Immature natural killer cell (primary cell): ENCODE results near the gene IFNGR1. TPM values are rescaled to one million over a fixed set of nuclear protein-coding genes. Genes with fewer than 3 reads are reported as not detected.

Experiments
- DNase-seq, 3 donors: peaks; one replicate each; pipeline ENCODE4 v3.0.0; 2022; ENCODE audit warnings: mixed read lengths in 1 of 3
- H3K27ac Mint-ChIP-seq, 6 donors: one replicate each; pipeline ENCODE4 v1.8.0; 2020; ENCODE audit warnings: mixed read lengths in 6 of 6, mild to moderate bottlenecking in 5 of 6, inconsistent platforms in 4 of 6, moderate library complexity in 3 of 6
- H3K27me3 Mint-ChIP-seq, 3 donors: one replicate each; pipeline ENCODE4 v1.8.0; 2020 to 2021; ENCODE audit warnings: low read depth in 3 of 3, mild to moderate bottlenecking in 3 of 3, mixed read lengths in 3 of 3, moderate library complexity in 3 of 3, inconsistent platforms in 1 of 3
- H3K36me3 Mint-ChIP-seq, 3 donors: one replicate each; pipeline ENCODE4 v1.8.0; 2020; ENCODE audit warnings: mixed read lengths in 3 of 3, inconsistent platforms in 2 of 3, mild to moderate bottlenecking in 2 of 3
- H3K4me1 Mint-ChIP-seq, 2 donors: one replicate each; pipeline ENCODE4 v1.8.0; 2020; ENCODE audit warnings: inconsistent platforms in 2 of 2, mild to moderate bottlenecking in 2 of 2, mixed read lengths in 2 of 2, moderate library complexity in 1 of 2
- H3K4me3 Mint-ChIP-seq, 5 donors: one replicate each; pipeline ENCODE4 v1.8.0; 2020; ENCODE audit warnings: mild to moderate bottlenecking in 5 of 5, mixed read lengths in 5 of 5, inconsistent platforms in 3 of 5, moderate library complexity in 3 of 5
- H3K9me3 Mint-ChIP-seq, 6 donors: one replicate each; pipeline ENCODE4 v1.8.0; 2020; ENCODE audit warnings: mild to moderate bottlenecking in 6 of 6, mixed read lengths in 6 of 6, inconsistent platforms in 4 of 6, moderate library complexity in 3 of 6
- polyA plus RNA-seq, 3 donors: library from polyadenylated mRNA; unstranded; fragments of 300-500 nt; fragmentation: Illumina TruSeq; gene quantifications; one replicate each; pipeline ENCODE4 v1.2.3, GENCODE V29; 2021

The IFNGR1 gene
- polyA plus RNA-seq, 3 donors from 2014 or later, result 70.4 to 79.3 (median 70.4) TPM

DNA sequence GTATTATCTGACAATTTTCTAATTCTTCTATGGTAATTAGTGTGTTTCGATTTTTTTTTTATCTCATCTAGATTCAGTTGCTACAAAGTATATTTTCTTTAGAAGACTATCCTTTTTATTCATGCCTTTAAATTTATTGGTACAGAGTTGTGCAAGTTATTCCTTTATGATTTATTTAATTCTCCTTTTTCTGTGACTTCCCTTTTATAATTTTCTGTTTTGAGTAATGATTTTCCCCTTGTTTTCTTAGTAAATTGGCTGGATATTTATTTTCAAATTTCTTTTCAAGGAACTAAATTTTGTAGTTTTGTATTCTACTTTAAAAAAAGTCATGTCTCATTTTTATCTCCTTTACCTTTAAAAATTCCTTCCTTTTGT is 43.3 kb downstream of the IFNGR1 start:
- peaks cover 0 to 10% (median 6%) of the 10 kb centered on the region in 6 donors for H3K9me3 Mint-ChIP-seq
- H3K4me1 Mint-ChIP-seq, result no peaks in the 10 kb centered on the region
- H3K27ac Mint-ChIP-seq, result no peak overlapping the region
- H3K36me3 Mint-ChIP-seq, result peaks cover 4 to 7% (median 5%) of the 10 kb centered on the region in 3 donors
- H3K4me3 Mint-ChIP-seq, result no peak overlapping the region
- no peak for DNase-seq
- H3K27me3 Mint-ChIP-seq, result peaks cover 0 to 4% (median 0%) of the 10 kb centered on the region in 3 donors

DNA sequence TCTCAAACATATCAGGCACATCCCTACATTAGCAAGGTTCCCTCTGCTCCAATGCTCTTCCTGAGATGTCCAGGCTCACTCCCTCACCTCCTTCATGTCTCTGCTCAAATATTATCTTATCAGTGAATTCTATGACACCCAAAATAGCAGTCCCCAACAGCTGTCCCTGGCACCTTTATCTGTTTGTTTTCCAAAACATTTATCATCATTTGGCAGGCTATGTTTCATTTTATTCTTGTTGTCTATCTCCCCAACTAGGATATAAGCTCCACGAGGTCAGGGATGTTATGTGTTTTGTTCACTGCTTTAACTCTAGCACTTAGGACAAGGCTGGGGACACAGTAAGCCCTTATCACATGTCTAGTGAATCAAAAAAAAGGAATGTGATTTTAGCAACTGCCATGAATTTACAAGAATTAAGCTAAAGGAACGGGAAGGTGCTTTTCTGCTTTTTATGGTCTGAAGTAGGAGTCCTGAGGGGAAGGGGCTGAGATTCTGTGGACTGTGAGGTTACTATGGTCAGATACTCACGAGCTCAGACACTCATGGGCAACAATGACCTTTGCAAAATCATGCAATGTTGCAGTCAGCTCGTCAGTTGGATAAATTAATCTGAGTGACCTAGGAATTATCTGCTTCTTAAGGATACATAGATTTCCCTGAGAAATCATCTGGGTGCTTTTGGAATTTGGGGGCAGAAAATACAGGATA is 43.9 kb downstream of the IFNGR1 start:
- DNase-seq, result no peak
- no peak overlapping the region for H3K27ac Mint-ChIP-seq
- H3K4me3 Mint-ChIP-seq, result no peak overlapping the region
- H3K36me3 Mint-ChIP-seq, result peaks cover 0 to 7% (median 5%) of the 10 kb centered on the region in 3 donors
- peaks cover 0 to 4% (median 0%) of the 10 kb centered on the region in 3 donors for H3K27me3 Mint-ChIP-seq
- H3K4me1 Mint-ChIP-seq, result no peaks in the 10 kb centered on the region
- peaks cover 0 to 6% (median 2%) of the 10 kb centered on the region in 6 donors for H3K9me3 Mint-ChIP-seq

DNA sequence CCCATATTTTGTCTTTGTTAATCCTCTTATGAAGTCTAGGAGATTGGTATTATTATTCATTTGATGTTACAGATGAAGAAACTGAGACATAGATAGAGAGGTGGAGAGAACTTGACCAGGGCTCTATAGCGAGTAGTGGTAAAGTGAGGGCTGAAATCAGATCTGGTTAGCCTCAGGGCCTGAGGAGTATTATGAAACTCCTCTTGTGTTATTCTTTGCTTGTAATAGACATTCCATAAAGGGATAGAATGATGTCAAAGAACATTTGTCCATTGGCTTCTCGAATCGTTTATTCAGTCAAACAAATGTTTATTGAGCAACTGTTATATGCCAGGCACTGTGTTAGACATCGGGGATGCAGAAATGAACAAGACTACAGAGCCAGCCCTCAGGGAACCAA is 45.7 kb downstream of the IFNGR1 start, which contains the start of gene IL22RA2:
Gene IL22RA2, minus strand, starts transcription at position 144 of the 400 bp plus-strand sequence. CDS start 11,895 bp downstream, outside the sequence.
- Mint-ChIP-seq H3K4me1 (no peaks in the 10 kb centered on the region), H3K36me3 (no peaks in the 10 kb centered on the region), H3K9me3 (peaks cover 0 to under 1% (median 0%) of the 10 kb centered on the region in 6 donors), H3K4me3 (no peak within 1 kb of the TSS), H3K27ac (no peak within 1 kb of the TSS), H3K27me3 (peaks cover 0 to 5% (median 4%) of the 10 kb centered on the region in 3 donors)
- DNase-seq, result no peak

DNA sequence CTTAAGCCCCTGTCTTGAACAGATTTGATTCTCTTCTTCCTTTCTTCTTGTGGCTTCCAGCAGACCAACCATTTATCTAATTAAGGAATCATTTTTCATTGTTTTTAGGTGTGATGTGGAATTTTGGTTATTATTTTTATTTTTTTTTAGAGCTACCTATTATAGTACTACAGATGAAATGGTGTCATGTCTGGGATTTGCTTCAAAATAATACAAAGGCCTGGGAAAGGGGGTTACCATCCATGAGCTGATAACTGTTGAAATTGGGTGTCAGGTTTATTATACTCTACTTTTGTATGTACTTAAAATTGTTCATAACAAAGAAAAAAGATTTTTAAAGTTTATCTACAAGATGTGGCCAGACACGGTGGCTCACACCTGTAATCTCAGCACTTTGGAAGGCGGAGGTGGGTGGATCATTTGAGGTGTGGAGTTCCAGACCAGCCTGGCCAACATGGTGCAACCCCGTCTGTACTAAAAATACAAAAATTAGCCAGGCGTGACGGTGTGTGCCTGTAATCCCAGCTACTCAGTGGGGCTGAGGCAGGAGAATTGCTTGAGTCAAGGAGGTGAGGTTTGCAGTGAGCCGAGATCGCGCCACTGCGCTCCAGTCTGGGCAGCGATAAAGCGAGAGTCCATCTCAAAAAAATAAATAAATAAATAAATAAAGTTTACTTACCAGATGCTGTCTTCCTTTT is 46.3 kb downstream of the IFNGR1 start:
- no peaks in the 10 kb centered on the region for H3K4me1 Mint-ChIP-seq
- no peaks in the 10 kb centered on the region for H3K9me3 Mint-ChIP-seq
- DNase-seq, result no peak
- no peak overlapping the region for H3K27ac Mint-ChIP-seq
- peaks cover 0 to 5% (median 4%) of the 10 kb centered on the region in 3 donors for H3K27me3 Mint-ChIP-seq
- no peaks in the 10 kb centered on the region for H3K36me3 Mint-ChIP-seq
- H3K4me3 Mint-ChIP-seq, result no peak overlapping the region

DNA sequence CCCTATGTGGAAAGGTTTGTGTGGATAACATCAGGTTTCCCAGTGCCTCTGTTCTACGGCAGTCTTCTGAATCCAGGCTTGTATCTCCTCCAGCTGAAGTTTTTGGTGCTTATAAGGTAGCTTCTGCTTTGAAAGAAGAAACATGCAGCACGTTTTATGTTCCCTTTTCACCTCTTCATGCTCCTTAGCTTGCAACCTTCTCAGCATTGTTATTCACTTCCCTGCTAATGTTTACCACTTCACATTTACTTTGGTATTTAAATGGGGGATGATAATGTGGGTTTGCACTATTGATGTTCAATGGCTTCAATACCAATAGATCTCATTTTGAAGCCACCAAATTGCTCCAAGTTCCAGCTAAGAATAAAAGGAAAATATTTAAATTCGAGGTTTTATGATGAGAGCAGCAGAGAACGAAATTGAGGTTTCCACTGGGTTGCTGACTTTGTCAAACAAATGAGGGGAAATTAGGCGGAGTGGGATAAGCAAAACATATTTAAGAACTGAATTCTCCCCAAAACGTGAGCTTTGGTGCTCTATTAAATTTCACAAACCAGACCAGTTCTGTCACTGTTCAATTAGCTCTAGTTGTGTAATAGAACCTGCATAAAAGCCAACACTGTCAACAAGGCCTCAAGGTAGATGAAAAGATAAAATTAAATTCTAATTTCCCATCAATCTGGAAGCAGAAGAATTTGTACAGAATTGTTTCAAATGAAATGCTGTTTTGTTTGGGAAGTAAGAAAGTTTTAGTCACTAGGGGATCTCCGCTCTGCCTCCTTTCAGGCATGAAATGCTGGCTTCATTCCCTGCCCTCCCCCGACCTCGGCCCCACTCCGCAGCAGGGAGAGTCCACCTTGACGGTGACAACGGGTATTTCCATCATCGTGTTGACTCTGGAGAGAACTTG is 47.1 kb downstream of the IFNGR1 start:
- peaks cover 0 to 5% (median 5%) of the 10 kb centered on the region in 3 donors for H3K27me3 Mint-ChIP-seq
- H3K4me3 Mint-ChIP-seq, result no peak overlapping the region
- DNase-seq, result no peak
- no peaks in the 10 kb centered on the region for H3K36me3 Mint-ChIP-seq
- peaks cover 0 to 1% of the 10 kb centered on the region in 2 donors for H3K4me1 Mint-ChIP-seq
- H3K9me3 Mint-ChIP-seq, result no peaks in the 10 kb centered on the region
- no peak overlapping the region for H3K27ac Mint-ChIP-seq

DNA sequence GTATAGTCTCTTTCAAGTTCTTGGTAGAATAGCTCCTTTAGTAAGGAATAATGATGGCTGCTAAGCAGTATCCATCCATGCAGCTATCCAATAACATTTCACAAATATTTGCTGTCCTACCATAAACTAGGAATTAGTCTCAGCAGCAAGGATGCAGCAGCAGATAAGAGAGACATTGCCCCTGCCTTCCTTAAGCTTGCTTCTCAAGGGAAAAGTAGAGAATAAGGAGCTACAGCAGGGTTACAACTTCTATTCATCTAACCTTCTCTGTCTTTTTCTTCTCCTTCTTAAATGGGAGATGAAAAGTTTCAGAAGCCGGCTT is 48.2 kb downstream of the IFNGR1 start:
- Mint-ChIP-seq H3K9me3 (no peaks in the 10 kb centered on the region), H3K4me1 (peaks cover 6 to 10% of the 10 kb centered on the region in 2 donors), H3K27ac (no peak overlapping the region), H3K36me3 (no peaks in the 10 kb centered on the region), H3K27me3 (peaks cover 0 to 9% (median 9%) of the 10 kb centered on the region in 3 donors), H3K4me3 (no peak overlapping the region)
- DNase-seq, result no peak

DNA sequence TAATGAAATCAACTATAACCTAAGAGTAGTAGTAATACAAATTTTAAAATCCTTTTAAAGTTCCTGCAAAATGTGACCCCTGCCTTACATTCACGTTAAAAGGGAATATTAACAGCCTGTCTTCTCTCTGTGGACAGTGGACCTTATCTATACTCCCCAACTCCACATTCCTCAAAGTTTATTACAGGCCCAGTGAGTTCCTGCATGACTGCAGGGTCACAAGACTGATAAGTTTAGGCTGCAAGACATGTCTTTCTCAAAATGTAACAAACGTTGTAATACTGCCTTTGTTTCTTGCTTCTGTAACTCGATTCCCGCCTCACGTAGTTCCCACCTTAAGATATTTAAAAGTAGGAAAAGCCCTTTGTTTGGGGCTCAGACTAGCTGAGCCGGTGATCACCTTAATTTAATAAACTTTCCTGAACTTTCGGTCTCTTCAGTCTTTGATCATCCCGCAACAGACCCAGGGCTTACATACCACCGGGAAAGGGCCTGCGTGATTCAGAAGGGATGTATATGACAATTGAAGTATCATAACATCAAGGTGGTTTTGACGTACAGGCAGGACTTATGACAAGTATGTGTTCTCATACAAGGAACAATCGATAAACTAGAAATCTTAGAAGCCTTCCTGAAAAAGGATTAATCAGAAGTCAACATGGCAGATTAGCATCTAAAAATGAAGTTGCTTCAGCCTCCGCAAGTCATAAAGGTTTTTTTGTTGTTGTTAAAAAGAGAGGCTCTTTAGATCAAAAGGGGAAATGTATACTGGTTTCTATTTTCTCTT is 48.7 kb downstream of the IFNGR1 start:
- no peak for DNase-seq
- peaks cover 11 to 16% of the 10 kb centered on the region in 2 donors for H3K4me1 Mint-ChIP-seq
- no peak overlapping the region for H3K4me3 Mint-ChIP-seq
- no peaks in the 10 kb centered on the region for H3K36me3 Mint-ChIP-seq
- no peak overlapping the region for H3K27ac Mint-ChIP-seq
- H3K9me3 Mint-ChIP-seq, result no peaks in the 10 kb centered on the region
- H3K27me3 Mint-ChIP-seq, result peaks cover under 1 to 10% (median 9%) of the 10 kb centered on the region in 3 donors

DNA sequence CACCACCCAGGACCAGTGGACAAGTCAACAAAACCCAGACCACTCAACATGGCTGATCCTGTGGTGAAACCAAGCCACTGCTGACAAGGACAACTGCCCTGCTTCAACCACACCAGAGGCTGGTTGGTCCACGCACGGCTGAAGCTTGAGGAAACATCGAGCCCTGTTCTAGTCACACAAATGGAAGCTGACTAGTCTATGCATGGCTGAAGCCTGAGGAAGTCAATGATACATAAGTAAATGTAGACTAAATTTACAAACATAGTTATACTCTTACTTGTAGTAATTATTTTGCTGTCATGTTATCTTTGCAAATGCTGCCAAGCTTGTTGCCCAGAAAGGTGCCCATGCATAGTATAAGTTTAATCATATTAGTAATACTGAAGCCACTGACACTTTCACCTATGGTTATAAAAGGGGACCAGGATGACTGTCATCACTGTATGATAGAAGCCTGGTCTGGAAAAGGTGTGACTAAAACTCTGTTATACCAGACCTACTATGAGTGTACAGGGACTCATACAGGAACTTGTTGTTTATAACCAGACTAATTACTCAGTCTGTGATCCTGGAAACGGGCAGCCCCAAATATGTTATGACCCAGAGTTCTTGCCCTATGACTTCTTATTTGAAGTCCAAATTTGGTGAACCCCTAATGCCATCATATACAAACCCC is 51.3 kb downstream of the IFNGR1 start:
- Mint-ChIP-seq H3K9me3 (no peaks in the 10 kb centered on the region), H3K36me3 (peaks cover 0 to 2% (median 0%) of the 10 kb centered on the region in 3 donors), H3K4me3 (no peak overlapping the region), H3K4me1 (peaks cover 29 to 33% of the 10 kb centered on the region in 2 donors), H3K27me3 (peaks cover 5 to 18% (median 7%) of the 10 kb centered on the region in 3 donors), H3K27ac (no peak overlapping the region)
- DNase-seq, result no peak

DNA sequence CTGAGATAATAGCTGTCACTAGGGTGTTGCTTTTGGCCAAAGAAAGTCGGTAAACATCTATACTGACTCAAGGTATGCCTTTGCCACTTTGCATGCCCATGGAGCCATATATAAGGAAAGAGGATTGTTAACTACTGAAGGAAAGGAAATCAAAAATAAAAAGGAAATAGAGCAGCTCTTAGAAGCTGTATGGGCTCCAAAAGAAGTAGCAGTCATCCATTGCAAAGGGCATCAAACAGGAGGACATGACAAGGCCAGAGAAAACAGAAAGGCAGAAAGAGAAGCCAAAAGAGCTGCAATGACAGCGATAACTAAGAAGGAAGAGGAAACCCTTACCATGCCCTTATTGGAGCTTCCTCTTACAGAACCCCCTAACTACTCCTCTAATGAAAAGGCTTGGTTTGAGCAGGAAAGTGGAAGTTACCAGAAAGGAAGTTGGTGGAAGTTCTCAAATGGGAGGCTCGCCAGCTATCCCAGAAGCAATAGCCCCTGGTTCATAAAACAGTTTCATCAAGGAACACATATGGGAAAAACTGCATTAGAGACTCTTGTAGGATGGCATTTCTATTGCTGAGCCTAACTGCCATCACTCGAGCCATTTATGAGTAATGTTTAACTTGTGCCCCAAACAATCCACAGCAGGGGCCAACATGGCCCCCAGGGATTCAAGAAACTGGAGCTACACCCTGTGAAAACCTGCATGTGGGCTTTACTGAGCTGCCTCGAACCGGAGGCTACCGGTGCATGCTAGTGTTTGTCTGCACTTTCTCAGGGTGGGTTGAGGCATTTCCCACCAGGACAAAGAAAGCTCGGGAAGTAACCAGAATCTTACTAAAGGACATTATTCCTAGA is 52.7 kb downstream of the IFNGR1 start:
- Mint-ChIP-seq H3K27me3 (peaks cover 5 to 18% (median 7%) of the 10 kb centered on the region in 3 donors), H3K9me3 (no peaks in the 10 kb centered on the region), H3K36me3 (peaks cover 0 to 4% (median 2%) of the 10 kb centered on the region in 3 donors), H3K4me1 (peaks cover 29 to 33% of the 10 kb centered on the region in 2 donors), H3K27ac (peak overlapping the region in 3 of 6 donors; percentile 5 to 73 (median 27)), H3K4me3 (peak overlapping the region in 4 of 5 donors; percentile 1 to 80 (median 72))
- no peak for DNase-seq

DNA sequence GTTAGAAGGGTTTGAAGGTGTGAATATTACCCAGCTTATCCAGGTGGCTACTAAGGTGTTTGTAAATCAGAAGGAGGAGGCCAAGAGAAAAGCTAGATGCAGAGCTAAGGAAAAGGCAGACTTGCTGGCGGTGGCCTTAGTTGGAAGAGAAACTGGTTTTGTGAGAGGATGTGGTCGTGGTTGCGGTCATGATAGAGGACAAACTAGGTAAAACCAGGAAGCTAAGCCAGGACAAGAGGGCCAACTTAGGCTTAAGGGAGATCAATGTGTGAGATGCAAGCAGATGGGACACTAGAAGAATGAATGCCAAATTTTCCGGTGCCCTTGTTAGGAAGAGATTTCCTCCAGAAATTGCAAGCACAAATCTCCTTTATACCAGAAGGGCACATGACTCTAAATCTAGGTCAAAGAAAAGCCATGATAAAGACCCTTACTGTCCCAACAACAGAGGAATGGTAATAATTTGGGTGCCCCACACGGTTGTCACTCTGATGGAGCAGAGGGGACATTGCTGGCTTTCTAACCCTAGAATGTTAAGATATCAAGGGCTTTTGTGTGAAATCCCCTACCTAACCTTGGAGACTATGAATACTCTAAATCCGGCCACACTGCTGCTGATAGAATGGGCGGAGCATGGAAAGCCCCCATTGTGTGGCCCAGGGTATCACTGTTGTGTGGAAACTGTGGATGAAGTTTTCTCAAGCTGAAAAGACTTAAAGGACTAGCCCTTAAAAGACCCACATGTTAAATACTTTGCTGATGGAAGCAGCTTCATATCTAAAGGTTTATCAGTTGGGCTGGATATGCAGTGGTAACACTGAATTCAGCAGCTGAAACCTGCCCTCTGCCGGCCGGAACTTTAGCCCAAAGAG is 53.6 kb downstream of the IFNGR1 start:
- Mint-ChIP-seq H3K27me3 (peaks cover 5 to 18% (median 7%) of the 10 kb centered on the region in 3 donors), H3K27ac (peak overlapping the region in 4 of 6 donors; percentile 18 to 81 (median 28)), H3K4me1 (peaks cover 29 to 33% of the 10 kb centered on the region in 2 donors), H3K36me3 (peaks cover 0 to 8% (median 2%) of the 10 kb centered on the region in 3 donors), H3K4me3 (peak overlapping the region; percentile 55 to 80 (median 74)), H3K9me3 (no peaks in the 10 kb centered on the region)
- peak; percentile 61 to 62 (median 62) for DNase-seq

DNA sequence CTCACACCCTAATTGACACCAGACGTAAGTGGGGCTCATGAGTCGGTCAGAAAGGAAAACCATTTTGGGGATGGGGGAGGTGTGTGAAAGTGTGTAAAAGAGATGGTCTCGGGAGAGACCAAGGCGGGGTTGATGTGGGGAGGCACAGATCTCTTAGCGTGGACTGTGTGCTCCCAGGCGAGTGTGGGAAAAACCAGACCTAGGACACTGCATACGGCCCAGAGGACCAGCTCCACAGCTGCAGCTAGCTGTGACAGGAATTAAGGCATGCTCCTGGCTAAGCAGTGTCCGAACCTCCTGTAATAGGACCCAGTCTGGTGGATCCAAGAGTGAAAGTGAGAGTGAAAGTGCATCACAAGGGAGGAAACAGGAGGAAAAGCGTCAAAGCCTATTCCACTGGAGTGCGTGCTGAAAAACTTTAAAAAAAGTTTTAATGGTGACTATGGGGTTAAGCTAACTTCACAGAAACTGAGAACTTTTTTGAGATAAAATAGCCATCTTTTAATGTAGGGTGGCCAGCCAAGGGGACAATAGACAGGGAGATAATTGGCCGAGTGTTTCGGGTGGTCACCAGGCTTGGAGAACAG is 55.4 kb downstream of the IFNGR1 start:
- Mint-ChIP-seq H3K4me3 (peak overlapping the region in 2 of 5 donors; percentile 12), H3K27ac (no peak overlapping the region), H3K27me3 (peaks cover 5 to 19% (median 11%) of the 10 kb centered on the region in 3 donors), H3K36me3 (peaks cover 0 to 8% (median 2%) of the 10 kb centered on the region in 3 donors), H3K4me1 (peaks cover 29 to 33% of the 10 kb centered on the region in 2 donors), H3K9me3 (no peaks in the 10 kb centered on the region)
- no peak for DNase-seq
